IMR-90 (cell line): Measurements from ENCODE around the gene DSCAM. TPM values are rescaled to one million over a fixed set of nuclear protein-coding genes. Genes with fewer than 3 reads are reported as not detected.

ENCODE experiments used
- ATAC-seq: fragments of 200-7000 bp; cut with Tn5 transposase; 2 replicates; pipeline ENCODE4 v1.9.1; 2020; ENCODE audit warnings: low read depth, mild to moderate bottlenecking, moderate library complexity
- BruUV-seq: library from RNA; stranded (reverse); fragments of 400-500 nt; replicated peaks from 2 replicates; lab custom pipeline; 2021; lab: Mats Ljungman, UMichigan
- CTCF ChIA-PET: fragments of 300-600 bp; formaldehyde crosslinking; extraction: SDS; loops from one replicate; lab custom pipeline; 2021; ENCODE audit warnings: antibody characterized with exemption; lab: Yijun Ruan, JAX
- POLR2A ChIA-PET: fragments of 300-600 bp; sonication (Branson Sonifier 250); formaldehyde crosslinking; loops from one replicate; lab custom pipeline; 2022; ENCODE audit warnings: antibody characterized with exemption; ENCODE audit not compliant: unreplicated experiment; lab: Charles Lee
- DNase-seq: peaks from one replicate; pipeline ENCODE4 v3.0.0; 2013
- H2AFZ ChIP-seq: replicated peaks from 2 replicates; pipeline ENCODE3; 2013; ENCODE audit warnings: low read length, mild to moderate bottlenecking; ENCODE audit not compliant: poor library complexity
- H2AK5ac ChIP-seq: 2 replicates; pipeline ENCODE4 v1.6.1; 2013; ENCODE audit warnings: low read depth, low read length, inconsistent platforms
- H2AK9ac ChIP-seq: replicated peaks from 2 replicates; pipeline ENCODE3; 2013; ENCODE audit warnings: mild to moderate bottlenecking, low read depth, low read length, moderate library complexity; ENCODE audit not compliant: poor library complexity
- H2BK120ac ChIP-seq: 2 replicates; pipeline ENCODE4 v1.6.1; 2013; ENCODE audit warnings: low read depth, low read length, inconsistent platforms
- H2BK15ac ChIP-seq: 3 replicates; pipeline ENCODE4 v1.6.1; 2013; ENCODE audit warnings: low read depth, low read length, inconsistent platforms
- H2BK20ac ChIP-seq: 2 replicates; pipeline ENCODE4 v1.6.1; 2013; ENCODE audit warnings: low read depth, mild to moderate bottlenecking, inconsistent platforms, low read length, moderate library complexity
- H2BK5ac ChIP-seq: 2 replicates; pipeline ENCODE4 v1.6.1; 2013; ENCODE audit warnings: mild to moderate bottlenecking, low read depth, low read length, inconsistent platforms; ENCODE audit not compliant: poor library complexity, severe bottlenecking
- H3K14ac ChIP-seq: replicated peaks from 2 replicates; pipeline ENCODE4 v1.6.1; 2013; ENCODE audit warnings: low read depth, low read length, inconsistent platforms
- H3K18ac ChIP-seq: 2 replicates; pipeline ENCODE4 v1.6.1; 2013; ENCODE audit warnings: low read depth, low read length, control low read depth
- H3K23ac ChIP-seq: 2 replicates; pipeline ENCODE4 v1.6.1; 2013; ENCODE audit warnings: low read depth, low read length, inconsistent platforms
- H3K27ac ChIP-seq: 2 replicates; pipeline ENCODE4 v1.5.1; 2013; ENCODE audit warnings: mild to moderate bottlenecking, control low read depth, low read length; ENCODE audit not compliant: insufficient read depth
- H3K27me3 ChIP-seq: 2 replicates; pipeline ENCODE4 v1.6.1; 2013; ENCODE audit warnings: low read length; ENCODE audit not compliant: control insufficient read depth, insufficient read depth
- H3K36me3 ChIP-seq: 2 replicates; pipeline ENCODE4 v1.6.1; 2013; ENCODE audit warnings: low read length, mixed read lengths; ENCODE audit not compliant: control insufficient read depth, insufficient read depth
- H3K4ac ChIP-seq: 2 replicates; pipeline ENCODE4 v1.6.1; 2013; ENCODE audit warnings: low read depth, low read length, inconsistent platforms
- H3K4me1 ChIP-seq: 2 replicates; pipeline ENCODE4 v1.6.1; 2013; ENCODE audit warnings: low read length, mixed read lengths; ENCODE audit not compliant: control insufficient read depth, insufficient read depth
- H3K4me2 ChIP-seq: 2 replicates; pipeline ENCODE4 v1.6.1; 2013; ENCODE audit warnings: low read depth, mild to moderate bottlenecking, control low read depth, low read length, moderate library complexity
- H3K4me3 ChIP-seq: 2 replicates; pipeline ENCODE4 v1.5.1; 2013; ENCODE audit warnings: low read depth, mild to moderate bottlenecking, control low read depth, low read length, moderate library complexity; ENCODE audit not compliant: insufficient read depth
- H3K56ac ChIP-seq: 2 replicates; pipeline ENCODE4 v1.6.1; 2013; ENCODE audit warnings: low read length, inconsistent platforms; ENCODE audit not compliant: insufficient read depth; ENCODE audit errors: extremely low read depth
- H3K79me1 ChIP-seq, 2 experiments: 2 replicates each; pipeline ENCODE4 v1.6.1; 2013; ENCODE audit warnings: low read length in 2 of 2, inconsistent platforms in 1 of 2, low read depth in 1 of 2
- H3K9ac ChIP-seq: 2 replicates; pipeline ENCODE4 v1.6.1; 2013; ENCODE audit warnings: low read depth, low read length, control low read depth
- H3K9me1 ChIP-seq: 2 replicates; pipeline ENCODE4 v1.6.1; 2013; ENCODE audit warnings: low read length, inconsistent platforms; ENCODE audit not compliant: insufficient read depth
- H3K9me3 ChIP-seq: 2 replicates; pipeline ENCODE4 v1.6.1; 2013; ENCODE audit warnings: low read length; ENCODE audit not compliant: control insufficient read depth, insufficient read depth
- H4K20me1 ChIP-seq: 2 replicates; pipeline ENCODE4 v1.6.1; 2013; ENCODE audit warnings: low read length, inconsistent platforms; ENCODE audit not compliant: insufficient read depth
- H4K5ac ChIP-seq: 2 replicates; pipeline ENCODE4 v1.6.1; 2013; ENCODE audit warnings: mild to moderate bottlenecking, low read depth, low read length, control low read depth
- H4K8ac ChIP-seq, 2 experiments: 2 replicates each; pipeline ENCODE4 v1.6.1; 2013; ENCODE audit warnings: low read depth in 2 of 2, low read length in 2 of 2, control low read depth in 1 of 2, inconsistent platforms in 1 of 2
- H4K91ac ChIP-seq: 2 replicates; pipeline ENCODE4 v1.6.1; 2013; ENCODE audit warnings: low read depth, low read length, inconsistent platforms; ENCODE audit not compliant: insufficient read depth
- BHLHE40 ChIP-seq: fragments of 150-350 bp; IDR thresholded peaks from 2 replicates; pipeline ENCODE4 v1.6.1; 2016; ENCODE audit warnings: mild to moderate bottlenecking, low read depth, low read length
- CEBPB ChIP-seq: IDR thresholded peaks from 2 replicates; pipeline ENCODE4 v1.6.1; 2012; ENCODE audit warnings: low read depth, low read length, improper control_type of control experiment
- CHD1 ChIP-seq: IDR thresholded peaks from 2 replicates; pipeline ENCODE4 v1.6.1; 2012; ENCODE audit warnings: low read depth, low read length, improper control_type of control experiment
- CTCF ChIP-seq: conservative IDR thresholded peaks from 2 replicates; pipeline ENCODE4 v1.5.1; 2012; ENCODE audit warnings: mild to moderate bottlenecking, low read depth, low read length, improper control_type of control experiment
- ELK1 ChIP-seq: fragments of 150-350 bp; IDR thresholded peaks from 2 replicates; pipeline ENCODE4 v1.6.1; 2016; ENCODE audit warnings: low read depth, mild to moderate bottlenecking, low read length, moderate library complexity, borderline replicate concordance
- FOS ChIP-seq: fragments of 150-350 bp; IDR thresholded peaks from 2 replicates; pipeline ENCODE4 v1.6.1; 2016; ENCODE audit warnings: low read depth, low read length
- MAFK ChIP-seq: IDR thresholded peaks from 2 replicates; pipeline ENCODE4 v1.6.1; 2012; ENCODE audit warnings: low read depth, low read length, improper control_type of control experiment
- MAZ ChIP-seq: IDR thresholded peaks from 2 replicates; pipeline ENCODE4 v1.6.1; 2012; ENCODE audit warnings: low read depth, mild to moderate bottlenecking, low read length, improper control_type of control experiment, moderate library complexity, borderline replicate concordance
- MXI1 ChIP-seq: IDR thresholded peaks from 2 replicates; pipeline ENCODE4 v1.6.1; 2012; ENCODE audit warnings: low read depth, mild to moderate bottlenecking, low read length, moderate library complexity, borderline replicate concordance
- NFE2L2 ChIP-seq: fragments of 150-350 bp; IDR thresholded peaks from 2 replicates; pipeline ENCODE4 v1.6.1; 2016; ENCODE audit warnings: low read depth, mild to moderate bottlenecking, low read length
- POLR2A ChIP-seq: IDR thresholded peaks from 2 replicates; pipeline ENCODE4 v1.6.1; 2012; ENCODE audit warnings: mild to moderate bottlenecking, low read depth, low read length
- RAD21 ChIP-seq: IDR thresholded peaks from 2 replicates; pipeline ENCODE4 v1.6.1; 2012; ENCODE audit warnings: low read length, improper control_type of control experiment
- RCOR1 ChIP-seq: IDR thresholded peaks from 2 replicates; pipeline ENCODE4 v1.6.1; 2012; ENCODE audit warnings: mild to moderate bottlenecking, low read length, improper control_type of control experiment; ENCODE audit not compliant: insufficient replicate concordance
- RFX5 ChIP-seq: IDR thresholded peaks from 2 replicates; pipeline ENCODE4 v1.8.0; 2012; ENCODE audit warnings: low read depth, mild to moderate bottlenecking, low read length, moderate library complexity
- SMC3 ChIP-seq: fragments of 150-350 bp; IDR thresholded peaks from 2 replicates; pipeline ENCODE4 v1.6.1; 2016; ENCODE audit warnings: low read depth, mild to moderate bottlenecking, antibody characterized with exemption, low read length, moderate library complexity
- USF2 ChIP-seq: fragments of 150-350 bp; IDR thresholded peaks from 2 replicates; pipeline ENCODE4 v1.6.1; 2017; ENCODE audit warnings: mild to moderate bottlenecking, antibody characterized with exemption, low read length, low read depth
- WGBS, 2 experiments: methylation state at CpG; one replicate each; pipeline versions ENCODE4 v1.1.5 to v1.1.7; 2013; ENCODE audit warnings: missing lambda C conversion rate in 2 of 2; ENCODE audit not compliant: insufficient read length in 1 of 2; ENCODE audit errors: extremely low coverage in 2 of 2; 5-methylcytosine and 5-hydroxymethylcytosine counted together
- dilution Hi-C: fragments of 300-500 bp; cut with HindIII; formaldehyde crosslinking; loops from one replicate; pipeline ENCODE4 v1.14.3; 2018; ENCODE audit warnings: low sequenced_read_pairs; ENCODE audit not compliant: unreplicated experiment
- in situ Hi-C: fragments of 300-500 bp; cut with MboI; formaldehyde crosslinking; loops from 3 replicates; pipeline ENCODE4 v1.14.3; 2019; ENCODE audit warnings: low sequenced_read_pairs, inconsistent platforms, mixed read lengths
- intact Hi-C: fragments of 100-400 bp; cut with micrococcal nuclease; formaldehyde crosslinking; loops from 2 replicates; pipeline ENCODE4 v1.10.0; 2022
- polyA plus RNA-seq, 3 experiments: library from polyadenylated mRNA; depleted of rRNA; stranded (reverse); fragments of >200 nt; gene quantifications; 2 replicates each; pipeline ENCODE4 v1.2.3, GENCODE V29; 2012; ENCODE audit warnings: low replicate concordance in 1 of 3
- total RNA-seq: library from RNA; depleted of rRNA; stranded (reverse); fragments of >200 nt; gene quantifications from 2 replicates; pipeline ENCODE4 v1.2.3, GENCODE V29; 2012

The DSCAM gene
- total and polyA plus RNA-seq, 2 of the 4 experiments (the other 2 are of a cell fraction) = under 0.01 to 0.02 TPM

- no peak overlapping the region for H3K23ac ChIP-seq
- H2AK5ac ChIP-seq = no peak overlapping the region
- H2AK9ac ChIP-seq = no peak overlapping the region
- no peak overlapping the region for H4K91ac ChIP-seq
- no peak for TF ChIP-seq POLR2A
- no peak for TF ChIP-seq CEBPB
- TF ChIP-seq USF2 = no peak
- TF ChIP-seq RAD21 = no peak
- no peak for TF ChIP-seq SMC3
- TF ChIP-seq CTCF = no peak
- no peak for TF ChIP-seq CHD1
- TF ChIP-seq MAZ = no peak
- TF ChIP-seq RCOR1 = no peak
- TF ChIP-seq RFX5 = no peak
- TF ChIP-seq BHLHE40 = no peak
- no peak for TF ChIP-seq MAFK
- no peak for TF ChIP-seq MXI1
- no peak for TF ChIP-seq NFE2L2
- TF ChIP-seq ELK1 = no peak
- TF ChIP-seq FOS = no peak
- in situ Hi-C loops = no loop called here
- no peak overlapping the region for H2AFZ ChIP-seq
- no peak overlapping the region for H3K9ac ChIP-seq
- intact Hi-C loops = no loop called here
- no peak overlapping the region for H2BK120ac ChIP-seq
- no peak overlapping the region for H3K18ac ChIP-seq
- no peak overlapping the region for H2BK15ac ChIP-seq
- H2BK5ac ChIP-seq = no peak overlapping the region
- BruUV-seq = no TSS peak
- H4K20me1 ChIP-seq = no peaks in the 10 kb centered on the region
- H3K4me1 ChIP-seq = no peaks in the 10 kb centered on the region
- no peaks in the 10 kb centered on the region for H3K27me3 ChIP-seq
- H2BK20ac ChIP-seq = no peak overlapping the region
- H3K9me3 ChIP-seq = peaks cover 26% of the 10 kb centered on the region
- WGBS, 2 experiments = 72% methylated on average over 3 of the region's 9 CpGs; no CpG with 5 or more reads in 1 of the 2 experiments
- H3K56ac ChIP-seq = no peak overlapping the region
- no peaks in the 10 kb centered on the region for H3K9me1 ChIP-seq
- H3K27ac ChIP-seq = no peak overlapping the region
- CTCF ChIA-PET = no interaction called here
- no peak overlapping the region for H3K4me2 ChIP-seq
- no peak overlapping the region for H4K8ac ChIP-seq
- H3K14ac ChIP-seq = no peak overlapping the region
- ATAC-seq (no peak), DNase-seq (no peak)
- H3K4ac ChIP-seq = no peak overlapping the region
- no peaks in the 10 kb centered on the region for H3K79me1 ChIP-seq
- dilution Hi-C loops = no loop called here
- no peaks in the 10 kb centered on the region for H3K36me3 ChIP-seq
- H4K5ac ChIP-seq = no peak overlapping the region
- POLR2A ChIA-PET = no interaction called here
- H3K4me3 ChIP-seq = no peak overlapping the region
Measured at GRCh38 chr21:40208206-40208947, 638.6 kb downstream of the DSCAM start.
